ENCODE measurements around the gene SNRNP70.
A peak's percentile ranks its signal among the peaks of the same experiment; 100 is the strongest.

The SNRNP70 gene

DNA sequence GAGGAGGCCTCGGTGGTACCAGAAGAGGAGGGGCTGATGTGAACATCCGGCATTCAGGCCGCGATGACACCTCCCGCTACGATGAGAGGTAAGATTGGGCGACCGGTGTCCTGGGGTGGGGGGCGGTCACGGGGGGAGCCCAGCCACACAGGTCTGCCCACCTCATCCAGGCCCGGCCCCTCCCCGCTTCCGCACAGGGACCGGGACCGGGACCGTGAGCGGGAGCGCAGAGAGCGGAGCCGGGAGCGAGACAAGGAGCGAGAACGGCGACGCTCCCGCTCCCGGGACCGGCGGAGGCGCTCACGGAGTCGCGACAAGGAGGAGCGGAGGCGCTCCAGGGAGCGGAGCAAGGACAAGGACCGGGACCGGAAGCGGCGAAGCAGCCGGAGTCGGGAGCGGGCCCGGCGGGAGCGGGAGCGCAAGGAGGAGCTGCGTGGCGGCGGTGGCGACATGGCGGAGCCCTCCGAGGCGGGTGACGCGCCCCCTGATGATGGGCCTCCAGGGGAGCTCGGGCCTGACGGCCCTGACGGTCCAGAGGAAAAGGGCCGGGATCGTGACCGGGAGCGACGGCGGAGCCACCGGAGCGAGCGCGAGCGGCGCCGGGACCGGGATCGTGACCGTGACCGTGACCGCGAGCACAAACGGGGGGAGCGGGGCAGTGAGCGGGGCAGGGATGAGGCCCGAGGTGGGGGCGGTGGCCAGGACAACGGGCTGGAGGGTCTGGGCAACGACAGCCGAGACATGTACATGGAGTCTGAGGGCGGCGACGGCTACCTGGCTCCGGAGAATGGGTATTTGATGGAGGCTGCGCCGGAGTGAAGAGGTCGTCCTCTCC, 22.6 kb downstream of the SNRNP70 start:
- Histone ChIP-seq H3K9me3 (ENCODE audit: control insufficient read depth, insufficient read depth, low read length) (no peaks in the 10 kb centered on the region), H3K4me1 (ENCODE audit: control insufficient read depth, insufficient read depth, low read length) (no peaks in the 10 kb centered on the region), H3K4me3 (ENCODE audit: low read depth, low read length) (no peak overlapping the region), H3K36me3 (ENCODE audit: control insufficient read depth, insufficient read depth, low read length) (peaks cover 49% of the 10 kb centered on the region), H3K27me3 (ENCODE audit: control insufficient read depth, insufficient read depth, low read length) (no peaks in the 10 kb centered on the region), H3K9ac (ENCODE audit: low read depth, low read length) (no peak overlapping the region)

DNA sequence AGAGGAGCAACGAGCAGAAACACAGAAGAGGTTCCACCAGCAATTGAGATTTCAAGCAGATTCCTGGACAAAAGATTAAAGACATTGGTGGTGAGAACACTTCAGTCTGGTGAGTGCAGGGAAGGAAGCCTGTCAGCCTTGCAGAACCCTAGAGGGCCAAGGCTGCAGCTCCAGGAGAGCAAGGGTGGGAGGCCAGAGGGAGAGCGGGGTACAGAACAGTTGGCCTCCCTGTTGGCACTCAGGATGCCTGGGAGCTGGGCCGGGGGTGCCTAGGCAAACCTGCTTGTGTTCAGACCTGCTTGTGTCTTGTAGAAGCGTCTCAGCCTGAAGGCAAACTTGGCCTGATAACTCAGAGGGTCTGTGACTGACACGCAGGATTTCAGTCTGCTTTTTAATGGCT, 23.8 kb downstream of the SNRNP70 start:
- H3K9ac ChIP-seq (ENCODE audit: low read depth, low read length): peak overlapping the region; percentile 2
- H3K4me3 ChIP-seq (ENCODE audit: low read depth, low read length): no peak overlapping the region
- H3K9me3 ChIP-seq (ENCODE audit: control insufficient read depth, insufficient read depth, low read length): no peaks in the 10 kb centered on the region
- H3K4me1 ChIP-seq (ENCODE audit: control insufficient read depth, insufficient read depth, low read length): no peaks in the 10 kb centered on the region
- no peaks in the 10 kb centered on the region for H3K27me3 ChIP-seq (ENCODE audit: control insufficient read depth, insufficient read depth, low read length)
- H3K36me3 ChIP-seq (ENCODE audit: control insufficient read depth, insufficient read depth, low read length): peaks cover 38% of the 10 kb centered on the region

DNA sequence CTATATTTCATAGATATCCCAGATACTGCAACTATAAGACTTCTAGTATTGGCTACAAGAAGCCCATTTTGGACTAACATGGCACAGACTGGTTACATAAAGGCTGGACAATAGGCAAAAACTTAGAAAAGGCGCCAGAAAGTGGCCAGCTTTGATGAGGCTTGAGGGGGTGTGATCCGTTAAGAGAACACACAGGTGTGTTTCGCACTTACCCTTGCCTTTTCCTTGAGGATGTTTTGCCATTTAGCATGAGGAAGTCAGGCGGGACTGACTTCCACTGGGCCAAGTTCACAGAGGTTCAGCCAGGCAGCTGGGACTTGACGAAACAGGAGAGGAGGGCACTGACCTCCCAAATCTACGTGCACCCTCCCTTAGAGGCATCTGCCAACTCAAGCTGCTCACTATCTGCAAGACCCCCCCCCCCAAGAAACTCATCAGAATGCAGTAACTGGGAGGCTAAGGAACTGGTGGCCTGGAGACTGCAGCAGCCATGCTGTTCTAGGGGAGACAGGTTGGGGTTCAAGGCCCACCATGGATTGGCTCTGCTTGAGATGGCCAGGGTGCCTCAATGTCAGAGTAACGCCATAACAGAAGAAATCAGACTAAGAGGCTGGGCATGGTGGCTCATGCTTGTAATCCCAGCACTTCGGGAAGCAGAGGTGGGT, 24.4 kb downstream of the SNRNP70 start:
- Histone ChIP-seq H3K36me3 (ENCODE audit: control insufficient read depth, insufficient read depth, low read length) (peaks cover 32% of the 10 kb centered on the region), H3K27me3 (ENCODE audit: control insufficient read depth, insufficient read depth, low read length) (no peaks in the 10 kb centered on the region), H3K4me1 (ENCODE audit: control insufficient read depth, insufficient read depth, low read length) (no peaks in the 10 kb centered on the region), H3K9me3 (ENCODE audit: control insufficient read depth, insufficient read depth, low read length) (no peaks in the 10 kb centered on the region), H3K9ac (ENCODE audit: low read depth, low read length) (no peak overlapping the region), H3K4me3 (ENCODE audit: low read depth, low read length) (no peak overlapping the region)

DNA sequence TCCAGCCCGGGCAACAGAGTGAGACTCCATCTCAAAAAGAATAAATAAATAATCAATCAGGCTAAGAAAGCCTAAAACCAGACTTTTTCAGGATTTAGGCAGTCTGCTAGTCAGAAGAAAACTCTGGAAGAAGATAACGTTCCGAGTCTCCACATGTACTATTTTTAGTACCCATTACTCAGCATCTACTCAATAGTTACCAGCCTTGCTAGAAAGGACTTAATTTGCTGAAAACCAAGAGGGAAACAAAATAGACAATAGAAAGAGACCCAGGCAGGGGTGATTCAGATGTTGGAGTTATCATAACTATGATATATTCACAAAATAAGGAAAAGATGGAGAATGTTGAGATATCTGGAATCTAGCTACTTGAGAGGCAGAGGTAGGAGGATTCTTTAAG, 25.3 kb downstream of the SNRNP70 start:
- Histone ChIP-seq H3K9me3 (ENCODE audit: control insufficient read depth, insufficient read depth, low read length) (no peaks in the 10 kb centered on the region), H3K4me3 (ENCODE audit: low read depth, low read length) (no peak overlapping the region), H3K9ac (ENCODE audit: low read depth, low read length) (no peak overlapping the region), H3K27me3 (ENCODE audit: control insufficient read depth, insufficient read depth, low read length) (peaks cover 5% of the 10 kb centered on the region), H3K4me1 (ENCODE audit: control insufficient read depth, insufficient read depth, low read length) (no peaks in the 10 kb centered on the region), H3K36me3 (ENCODE audit: control insufficient read depth, insufficient read depth, low read length) (peaks cover 25% of the 10 kb centered on the region)

DNA sequence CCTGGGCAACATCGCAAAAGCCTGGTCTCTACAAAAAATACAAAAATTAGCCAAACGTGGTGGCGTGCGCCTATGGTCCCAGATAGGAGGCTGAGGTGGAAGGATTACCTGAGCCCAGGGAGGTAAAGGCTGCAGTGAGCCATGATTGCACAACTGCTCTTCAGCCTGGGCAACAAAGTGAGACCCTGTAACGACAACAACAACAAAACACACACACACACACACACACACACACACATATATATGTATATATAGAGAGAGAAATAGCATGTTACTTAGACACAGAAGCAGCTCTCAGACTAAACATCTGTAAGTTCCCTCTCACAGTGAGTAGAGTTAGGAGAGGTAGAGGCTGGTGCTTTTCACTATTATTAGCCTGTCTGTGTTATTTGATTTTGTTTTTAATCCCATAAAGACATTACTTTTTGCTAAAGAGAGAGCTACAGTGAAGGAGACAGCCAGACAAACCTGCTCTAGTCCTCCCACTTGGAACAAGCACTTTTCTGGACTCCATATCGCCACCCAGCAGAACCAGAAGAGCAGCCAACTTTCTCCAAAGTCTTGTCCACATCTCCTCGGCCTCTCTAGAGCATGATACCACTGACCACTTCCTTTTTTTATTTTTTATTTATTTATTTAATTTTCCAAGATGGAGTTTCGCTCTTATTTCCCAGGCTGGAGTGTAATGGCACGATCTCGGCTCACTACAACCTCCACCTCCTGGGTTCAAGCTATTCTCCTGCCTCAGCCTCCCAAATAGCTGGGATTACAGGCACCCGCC, 26.2 kb downstream of the SNRNP70 start:
- no peaks in the 10 kb centered on the region for H3K9me3 ChIP-seq (ENCODE audit: control insufficient read depth, insufficient read depth, low read length)
- no peak overlapping the region for H3K9ac ChIP-seq (ENCODE audit: low read depth, low read length)
- no peak overlapping the region for H3K4me3 ChIP-seq (ENCODE audit: low read depth, low read length)
- no peaks in the 10 kb centered on the region for H3K4me1 ChIP-seq (ENCODE audit: control insufficient read depth, insufficient read depth, low read length)
- H3K27me3 ChIP-seq (ENCODE audit: control insufficient read depth, insufficient read depth, low read length): peaks cover 5% of the 10 kb centered on the region
- peaks cover 25% of the 10 kb centered on the region for H3K36me3 ChIP-seq (ENCODE audit: control insufficient read depth, insufficient read depth, low read length)

DNA sequence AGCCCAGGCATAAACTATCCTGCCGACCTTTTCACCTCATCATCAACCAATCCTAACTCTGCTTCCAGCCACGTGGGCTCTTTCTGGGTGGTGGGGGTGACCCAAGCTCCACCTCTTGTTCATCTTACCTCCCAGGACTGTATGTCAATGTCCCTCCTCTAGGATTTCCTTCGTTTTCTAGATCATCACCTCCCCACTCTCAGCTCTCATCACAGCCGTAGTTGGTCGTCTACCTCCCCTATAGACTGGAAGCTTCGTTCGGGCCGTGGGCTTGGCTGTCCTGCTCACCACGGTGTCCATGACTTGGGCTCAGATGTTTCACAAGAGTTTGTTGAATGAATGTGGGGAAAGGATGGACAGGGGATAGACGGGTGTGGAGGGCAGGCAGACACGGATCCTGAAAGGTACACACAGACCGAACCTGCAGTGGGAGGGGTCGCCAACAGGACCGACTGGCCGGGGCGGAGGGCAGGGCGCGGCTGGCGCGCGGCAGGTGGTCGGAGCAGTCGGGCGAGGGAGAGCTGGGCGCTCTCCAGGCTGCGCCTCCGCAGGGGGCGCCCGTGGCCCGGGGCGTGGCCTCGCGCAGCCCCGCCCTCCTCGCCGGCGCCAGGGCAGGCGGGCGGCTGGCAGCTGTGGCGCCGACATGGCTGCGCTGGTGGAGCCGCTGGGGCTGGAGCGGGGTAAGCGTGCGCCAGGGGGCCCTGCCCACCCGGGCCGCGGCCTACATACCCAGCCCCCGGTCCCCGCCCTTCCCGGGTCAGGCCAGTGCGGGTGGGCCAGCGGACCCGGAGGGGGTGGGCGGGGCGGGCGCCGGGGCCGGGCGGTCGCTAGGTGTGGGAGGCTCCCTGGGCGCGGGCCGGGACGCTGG, 28.7 kb downstream of the SNRNP70 start, which contains the start of gene LIN7B:
Gene LIN7B, plus strand, starts transcription at position 609 of the 868 bp plus-strand sequence. Its CDS starts 35 bp downstream, at position 644.
- Histone ChIP-seq H3K27me3 (ENCODE audit: control insufficient read depth, insufficient read depth, low read length) (peaks cover 5% of the 10 kb centered on the region), H3K4me1 (ENCODE audit: control insufficient read depth, insufficient read depth, low read length) (no peaks in the 10 kb centered on the region), H3K4me3 (ENCODE audit: low read depth, low read length) (peak within 1 kb of the TSS; percentile 66), H3K9ac (ENCODE audit: low read depth, low read length) (no peak within 1 kb of the TSS), H3K9me3 (ENCODE audit: control insufficient read depth, insufficient read depth, low read length) (no peaks in the 10 kb centered on the region), H3K36me3 (ENCODE audit: control insufficient read depth, insufficient read depth, low read length) (peaks cover 2% of the 10 kb centered on the region)

DNA sequence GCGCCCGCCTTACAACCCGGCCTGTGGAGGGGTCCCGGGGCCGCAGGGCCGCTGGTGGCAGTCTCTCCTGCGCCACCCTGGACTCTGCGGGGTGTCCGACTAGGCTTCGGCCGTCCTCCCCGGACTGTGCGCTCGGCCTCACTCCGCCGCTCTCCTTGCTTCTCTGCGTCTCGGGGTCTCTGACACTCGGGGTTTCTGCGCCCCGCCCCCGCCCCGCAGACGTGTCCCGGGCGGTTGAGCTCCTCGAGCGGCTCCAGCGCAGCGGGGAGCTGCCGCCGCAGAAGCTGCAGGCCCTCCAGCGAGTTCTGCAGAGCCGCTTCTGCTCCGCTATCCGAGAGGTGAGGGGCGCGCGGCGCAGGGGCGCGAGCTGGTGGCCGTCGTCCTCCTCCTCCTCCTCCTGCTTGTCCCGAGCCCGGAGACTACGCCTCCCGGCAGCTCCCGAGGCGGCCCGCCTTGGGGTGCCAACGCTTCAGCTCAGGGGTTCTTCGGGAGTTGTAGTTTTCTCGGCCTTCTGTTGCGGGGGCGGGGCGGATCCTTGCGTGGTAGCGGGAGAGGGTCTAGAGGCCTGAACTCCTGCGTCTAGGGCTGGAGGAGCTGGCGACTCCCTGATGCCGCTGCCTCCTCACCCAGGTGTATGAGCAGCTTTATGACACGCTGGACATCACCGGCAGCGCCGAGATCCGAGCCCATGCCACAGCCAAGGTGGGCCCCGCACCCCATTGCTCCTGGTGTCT, 29.5 kb downstream of the SNRNP70 start:
- H3K4me1 ChIP-seq (ENCODE audit: control insufficient read depth, insufficient read depth, low read length): no peaks in the 10 kb centered on the region
- no peaks in the 10 kb centered on the region for H3K36me3 ChIP-seq (ENCODE audit: control insufficient read depth, insufficient read depth, low read length)
- peak overlapping the region; percentile 66 for H3K4me3 ChIP-seq (ENCODE audit: low read depth, low read length)
- no peak overlapping the region for H3K9ac ChIP-seq (ENCODE audit: low read depth, low read length)
- H3K27me3 ChIP-seq (ENCODE audit: control insufficient read depth, insufficient read depth, low read length): peaks cover 7% of the 10 kb centered on the region
- no peaks in the 10 kb centered on the region for H3K9me3 ChIP-seq (ENCODE audit: control insufficient read depth, insufficient read depth, low read length)

DNA sequence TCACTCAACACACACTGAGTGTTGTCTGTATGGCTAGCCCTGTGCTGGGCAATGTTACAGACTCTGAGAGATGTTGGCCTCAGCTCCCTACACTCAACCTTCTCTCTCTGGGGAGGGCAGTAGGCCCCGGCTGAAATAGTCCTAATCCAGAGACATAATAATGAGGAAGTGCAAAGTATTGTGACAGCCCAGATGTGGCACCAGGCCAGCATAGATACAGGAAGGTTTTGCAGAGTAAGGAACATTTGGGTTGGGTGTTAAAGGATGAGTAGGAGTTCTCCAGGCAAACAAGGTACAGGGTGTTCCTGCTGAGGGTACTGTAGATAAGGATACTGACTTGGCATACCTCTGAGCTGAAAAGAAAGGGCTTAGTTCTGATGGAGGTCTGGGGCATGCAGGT, 31.3 kb downstream of the SNRNP70 start:
- H3K4me3 ChIP-seq (ENCODE audit: low read depth, low read length): no peak overlapping the region
- no peaks in the 10 kb centered on the region for H3K36me3 ChIP-seq (ENCODE audit: control insufficient read depth, insufficient read depth, low read length)
- no peaks in the 10 kb centered on the region for H3K4me1 ChIP-seq (ENCODE audit: control insufficient read depth, insufficient read depth, low read length)
- no peaks in the 10 kb centered on the region for H3K9me3 ChIP-seq (ENCODE audit: control insufficient read depth, insufficient read depth, low read length)
- H3K27me3 ChIP-seq (ENCODE audit: control insufficient read depth, insufficient read depth, low read length): peaks cover 20% of the 10 kb centered on the region
- H3K9ac ChIP-seq (ENCODE audit: low read depth, low read length): no peak overlapping the region

DNA sequence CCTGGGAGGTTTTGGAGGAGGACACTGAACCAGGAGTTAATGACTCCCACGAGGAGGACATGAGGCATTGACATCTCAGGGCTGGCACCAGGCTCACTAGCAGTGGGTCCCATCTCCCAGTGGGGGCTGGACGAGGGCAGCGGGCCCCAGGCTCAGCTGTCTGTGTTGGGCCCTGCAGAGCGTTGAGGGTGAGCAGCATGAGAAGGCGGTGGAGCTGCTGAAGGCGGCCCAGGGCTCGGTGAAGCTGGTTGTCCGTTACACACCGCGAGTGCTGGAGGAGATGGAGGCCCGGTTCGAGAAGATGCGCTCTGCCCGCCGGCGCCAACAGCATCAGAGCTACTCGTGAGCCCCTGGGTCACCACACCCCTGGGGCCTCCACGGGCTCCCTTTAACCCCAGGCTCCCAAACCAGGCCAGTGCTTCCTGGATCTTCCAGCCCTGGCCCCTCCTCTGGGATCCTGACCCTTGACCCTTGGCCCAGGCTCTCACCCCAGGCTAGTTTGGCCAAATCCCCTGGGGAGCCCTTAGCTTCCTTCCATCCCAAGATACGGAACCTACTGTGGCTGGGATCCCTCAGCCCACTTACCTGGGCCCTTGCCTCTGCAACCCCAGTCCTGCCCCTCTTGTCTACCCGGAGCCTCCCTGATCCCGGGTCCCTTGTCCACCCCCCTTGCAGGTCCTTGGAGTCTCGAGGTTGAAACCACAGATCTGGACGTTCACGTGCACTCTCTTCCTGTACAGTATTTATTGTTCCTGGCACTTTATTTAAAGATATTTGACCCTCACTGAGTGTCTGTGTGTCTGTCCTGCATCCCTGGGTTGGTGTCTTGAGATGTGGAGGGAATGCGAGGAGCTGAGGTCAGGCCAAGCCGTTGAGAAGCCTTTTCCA, 32.7 kb downstream of the SNRNP70 start:
- peak overlapping the region; percentile 82 for H3K4me3 ChIP-seq (ENCODE audit: low read depth, low read length)
- no peaks in the 10 kb centered on the region for H3K9me3 ChIP-seq (ENCODE audit: control insufficient read depth, insufficient read depth, low read length)
- peaks cover 24% of the 10 kb centered on the region for H3K27me3 ChIP-seq (ENCODE audit: control insufficient read depth, insufficient read depth, low read length)
- peak overlapping the region; percentile 28 for H3K9ac ChIP-seq (ENCODE audit: low read depth, low read length)
- no peaks in the 10 kb centered on the region for H3K4me1 ChIP-seq (ENCODE audit: control insufficient read depth, insufficient read depth, low read length)
- H3K36me3 ChIP-seq (ENCODE audit: control insufficient read depth, insufficient read depth, low read length): no peaks in the 10 kb centered on the region

Measured in iPS-15b (cell line).